SK-N-SH treated with all-trans-retinoic acid at 6 μM for 48 hours (cell line): ENCODE measurements around the gene PRKCZ.

ENCODE experiments used
- ATAC-seq: fragments of 200-7000 bp; cut with Tn5 transposase; 3 replicates; pipeline ENCODE4 v1.9.1; 2020; ENCODE audit warnings: mild to moderate bottlenecking, moderate library complexity
- BACH2 ChIP-seq: fragments of 250-450 bp; sonication (Bioruptor Pico); IDR thresholded peaks from 2 replicates; pipeline ENCODE4 v1.9.0; 2021; ENCODE audit warnings: mild to moderate bottlenecking, borderline replicate concordance
- CSDC2 ChIP-seq: fragments of 250-450 bp; sonication (Bioruptor Pico); IDR thresholded peaks from 2 replicates; pipeline ENCODE4 v1.5.0; 2020; ENCODE audit warnings: mild to moderate bottlenecking, moderate library complexity
- ESRRG ChIP-seq: fragments of 250-450 bp; sonication (Bioruptor Pico); IDR thresholded peaks from 2 replicates; pipeline ENCODE4 v1.6.1; 2021; ENCODE audit warnings: mild to moderate bottlenecking
- GLIS3 ChIP-seq: fragments of 250-450 bp; sonication (Bioruptor Pico); IDR thresholded peaks from 2 replicates; pipeline ENCODE4 v1.5.0; 2020; ENCODE audit warnings: mild to moderate bottlenecking, moderate library complexity
- ISL1 ChIP-seq: fragments of 250-450 bp; sonication (Bioruptor Pico); IDR thresholded peaks from 2 replicates; pipeline ENCODE4 v2.1.2; 2022; ENCODE audit warnings: mild to moderate bottlenecking, moderate library complexity
- PPARA ChIP-seq: fragments of 250-450 bp; sonication (Bioruptor Pico); IDR thresholded peaks from 2 replicates; pipeline ENCODE4 v1.5.0; 2020; ENCODE audit warnings: mild to moderate bottlenecking, borderline replicate concordance
- RARB ChIP-seq: fragments of 250-450 bp; sonication (Bioruptor Pico); IDR thresholded peaks from 2 replicates; pipeline ENCODE4 v1.8.0; 2021; ENCODE audit warnings: mild to moderate bottlenecking, moderate library complexity
- SNAI2 ChIP-seq: fragments of 250-450 bp; sonication (Bioruptor Pico); IDR thresholded peaks from 2 replicates; pipeline ENCODE4 v1.5.0; 2020; ENCODE audit warnings: mild to moderate bottlenecking, moderate library complexity
- ZC3H10 ChIP-seq: fragments of 250-450 bp; sonication (Bioruptor Pico); IDR thresholded peaks from 2 replicates; pipeline ENCODE4 v1.5.1; 2021; ENCODE audit warnings: mild to moderate bottlenecking, moderate library complexity
- ZFP3 ChIP-seq: fragments of 250-450 bp; sonication (Bioruptor Pico); IDR thresholded peaks from 2 replicates; pipeline ENCODE4 v1.5.0; 2020; ENCODE audit warnings: mild to moderate bottlenecking, moderate library complexity
- ZNF565 ChIP-seq: fragments of 450-650 bp; formaldehyde crosslinking; conservative IDR thresholded peaks from 2 replicates; pipeline ENCODE4 v1.5.0; 2020; ENCODE audit warnings: low read depth, mild to moderate bottlenecking, moderate library complexity
- ZNF70 ChIP-seq: fragments of 450-650 bp; formaldehyde crosslinking; IDR thresholded peaks from 2 replicates; pipeline ENCODE4 v1.5.0; 2020; ENCODE audit warnings: mild to moderate bottlenecking, moderate library complexity
- ZNF8 ChIP-seq: fragments of 450-650 bp; formaldehyde crosslinking; IDR thresholded peaks from 2 replicates; pipeline ENCODE4 v1.5.0; 2020; ENCODE audit warnings: mild to moderate bottlenecking, moderate library complexity
- TF ChIP-seq, protein P1 (sequence below): fragments of 250-450 bp; sonication (Bioruptor Pico); IDR thresholded peaks from 2 replicates; pipeline ENCODE4 v1.5.1; 2021; ENCODE audit warnings: mild to moderate bottlenecking, moderate library complexity
- TF ChIP-seq, protein P2 (sequence below): fragments of 250-450 bp; sonication (Bioruptor Pico); IDR thresholded peaks from 2 replicates; pipeline ENCODE4 v1.8.0; 2021; ENCODE audit warnings: low read depth, mild to moderate bottlenecking, moderate library complexity, borderline replicate concordance
- TF ChIP-seq, protein P3 (sequence below): fragments of 250-450 bp; sonication (Bioruptor Pico); IDR thresholded peaks from 2 replicates; pipeline ENCODE4 v1.5.1; 2020; ENCODE audit warnings: low read depth, mild to moderate bottlenecking, moderate library complexity
- TF ChIP-seq, protein P4 (sequence below): fragments of 250-450 bp; sonication (Bioruptor Pico); IDR thresholded peaks from 2 replicates; pipeline ENCODE4 v1.5.0; 2020; ENCODE audit warnings: mild to moderate bottlenecking, moderate library complexity

Gene PRKCZ

DNA sequence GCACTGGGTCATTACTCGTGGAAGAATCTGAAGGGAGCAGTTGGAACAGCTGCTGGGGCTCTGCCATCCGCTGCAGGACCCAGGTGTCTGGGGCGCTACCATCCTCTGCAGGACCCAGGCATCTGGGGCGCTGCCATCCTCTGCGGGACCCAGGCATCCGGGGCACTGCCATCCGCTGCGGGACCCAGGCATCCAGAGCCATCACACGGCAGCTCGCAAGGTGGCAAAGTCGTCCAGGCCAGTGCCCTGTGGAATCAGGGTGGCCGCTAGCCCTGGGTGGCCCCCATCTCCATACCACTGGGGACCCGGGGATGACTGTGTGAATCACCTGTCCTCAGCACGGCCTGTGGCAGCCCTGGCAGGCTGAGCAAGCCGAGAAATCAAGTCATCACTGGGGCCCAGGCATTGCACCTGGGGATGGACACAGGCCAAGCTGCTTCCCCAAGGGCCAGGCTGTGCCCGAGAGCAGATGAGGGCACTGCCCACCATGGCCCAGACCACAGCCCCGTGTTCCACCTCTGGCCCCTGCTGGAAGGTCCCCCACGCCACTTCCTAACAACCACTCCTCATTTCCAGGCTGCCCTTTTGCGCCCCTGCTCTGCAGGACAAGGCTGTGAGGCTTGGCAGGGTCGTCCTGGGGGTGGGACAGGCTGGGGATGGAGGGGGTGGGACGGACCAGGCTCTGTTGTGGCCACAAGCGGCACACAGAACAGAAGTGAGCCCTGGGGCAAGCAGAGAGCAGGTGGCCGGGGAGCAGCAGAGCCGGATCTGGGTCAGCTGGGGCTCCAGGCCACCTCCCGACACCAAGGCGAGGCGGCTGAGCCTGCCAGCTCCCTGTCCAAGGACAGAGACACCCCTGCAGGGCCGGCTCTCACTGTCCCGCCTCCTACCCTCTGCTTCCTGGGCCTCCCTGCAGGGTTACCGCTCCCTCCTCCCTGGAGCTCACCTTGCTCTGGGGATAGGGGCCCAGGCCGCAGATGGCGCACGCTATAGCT lies 18.4 kb upstream of the PRKCZ start:
- peak; percentile 13; the same call in 1 of the 3 replicates for ATAC-seq
- TF ChIP-seq SNAI2 (CRISPR knock-in tag) (no peak), CSDC2 (CRISPR knock-in tag) (no peak), PPARA (CRISPR knock-in tag) (no peak), RARB (CRISPR knock-in tag) (no peak), ZFP3 (CRISPR knock-in tag) (no peak), ZNF70 (CRISPR knock-in tag) (no peak)
- TF ChIP-seq, protein P1, sequence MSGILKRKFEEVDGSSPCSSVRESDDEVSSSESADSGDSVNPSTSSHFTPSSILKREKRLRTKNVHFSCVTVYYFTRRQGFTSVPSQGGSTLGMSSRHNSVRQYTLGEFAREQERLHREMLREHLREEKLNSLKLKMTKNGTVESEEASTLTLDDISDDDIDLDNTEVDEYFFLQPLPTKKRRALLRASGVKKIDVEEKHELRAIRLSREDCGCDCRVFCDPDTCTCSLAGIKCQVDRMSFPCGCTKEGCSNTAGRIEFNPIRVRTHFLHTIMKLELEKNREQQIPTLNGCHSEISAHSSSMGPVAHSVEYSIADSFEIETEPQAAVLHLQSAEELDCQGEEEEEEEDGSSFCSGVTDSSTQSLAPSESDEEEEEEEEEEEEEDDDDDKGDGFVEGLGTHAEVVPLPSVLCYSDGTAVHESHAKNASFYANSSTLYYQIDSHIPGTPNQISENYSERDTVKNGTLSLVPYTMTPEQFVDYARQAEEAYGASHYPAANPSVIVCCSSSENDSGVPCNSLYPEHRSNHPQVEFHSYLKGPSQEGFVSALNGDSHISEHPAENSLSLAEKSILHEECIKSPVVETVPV (CRISPR knock-in tag), result no peak
- TF ChIP-seq, protein P2, sequence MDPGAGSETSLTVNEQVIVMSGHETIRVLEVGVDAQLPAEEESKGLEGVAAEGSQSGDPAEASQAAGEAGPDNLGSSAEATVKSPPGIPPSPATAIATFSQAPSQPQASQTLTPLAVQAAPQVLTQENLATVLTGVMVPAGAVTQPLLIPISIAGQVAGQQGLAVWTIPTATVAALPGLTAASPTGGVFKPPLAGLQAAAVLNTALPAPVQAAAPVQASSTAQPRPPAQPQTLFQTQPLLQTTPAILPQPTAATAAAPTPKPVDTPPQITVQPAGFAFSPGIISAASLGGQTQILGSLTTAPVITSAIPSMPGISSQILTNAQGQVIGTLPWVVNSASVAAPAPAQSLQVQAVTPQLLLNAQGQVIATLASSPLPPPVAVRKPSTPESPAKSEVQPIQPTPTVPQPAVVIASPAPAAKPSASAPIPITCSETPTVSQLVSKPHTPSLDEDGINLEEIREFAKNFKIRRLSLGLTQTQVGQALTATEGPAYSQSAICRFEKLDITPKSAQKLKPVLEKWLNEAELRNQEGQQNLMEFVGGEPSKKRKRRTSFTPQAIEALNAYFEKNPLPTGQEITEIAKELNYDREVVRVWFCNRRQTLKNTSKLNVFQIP (CRISPR knock-in tag), result no peak

DNA sequence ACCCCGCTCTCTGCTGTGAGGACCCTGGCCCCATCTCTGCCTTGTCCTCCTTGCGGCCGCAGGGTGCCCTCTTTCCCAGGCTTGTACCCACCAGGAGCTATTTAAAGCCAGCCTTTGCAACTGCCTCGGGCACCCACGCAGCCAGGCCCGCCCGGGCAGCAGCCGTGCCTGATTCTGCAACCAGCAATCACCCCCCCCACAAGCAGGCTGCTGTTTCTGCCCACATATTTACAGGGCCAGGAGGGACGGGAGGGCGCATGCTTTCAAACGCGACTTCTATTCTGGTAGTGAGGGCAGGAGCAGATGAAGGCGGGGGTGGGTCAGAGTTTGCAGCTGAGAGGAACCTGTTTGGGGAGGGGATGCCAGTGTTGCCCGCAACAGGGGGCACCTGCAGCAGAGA lies 17.5 kb upstream of the PRKCZ start:
- ATAC-seq, result no peak
- TF ChIP-seq RARB (CRISPR knock-in tag) (no peak), ZNF8 (CRISPR knock-in tag) (no peak), ISL1 (CRISPR knock-in tag) (no peak), BACH2 (CRISPR knock-in tag) (no peak), ZFP3 (CRISPR knock-in tag) (no peak), ZNF565 (CRISPR knock-in tag) (no peak), SNAI2 (CRISPR knock-in tag) (no peak), GLIS3 (CRISPR knock-in tag) (no peak), ZC3H10 (CRISPR knock-in tag) (no peak), ESRRG (CRISPR knock-in tag) (no peak)
- TF ChIP-seq, protein P1 (CRISPR knock-in tag), result no peak
- TF ChIP-seq, protein P2 (CRISPR knock-in tag), result no peak
- TF ChIP-seq, protein P3, sequence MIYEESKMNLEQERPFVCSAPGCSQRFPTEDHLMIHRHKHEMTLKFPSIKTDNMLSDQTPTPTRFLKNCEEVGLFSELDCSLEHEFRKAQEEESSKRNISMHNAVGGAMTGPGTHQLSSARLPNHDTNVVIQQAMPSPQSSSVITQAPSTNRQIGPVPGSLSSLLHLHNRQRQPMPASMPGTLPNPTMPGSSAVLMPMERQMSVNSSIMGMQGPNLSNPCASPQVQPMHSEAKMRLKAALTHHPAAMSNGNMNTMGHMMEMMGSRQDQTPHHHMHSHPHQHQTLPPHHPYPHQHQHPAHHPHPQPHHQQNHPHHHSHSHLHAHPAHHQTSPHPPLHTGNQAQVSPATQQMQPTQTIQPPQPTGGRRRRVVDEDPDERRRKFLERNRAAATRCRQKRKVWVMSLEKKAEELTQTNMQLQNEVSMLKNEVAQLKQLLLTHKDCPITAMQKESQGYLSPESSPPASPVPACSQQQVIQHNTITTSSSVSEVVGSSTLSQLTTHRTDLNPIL (CRISPR knock-in tag), result no peak
- TF ChIP-seq, protein P4, sequence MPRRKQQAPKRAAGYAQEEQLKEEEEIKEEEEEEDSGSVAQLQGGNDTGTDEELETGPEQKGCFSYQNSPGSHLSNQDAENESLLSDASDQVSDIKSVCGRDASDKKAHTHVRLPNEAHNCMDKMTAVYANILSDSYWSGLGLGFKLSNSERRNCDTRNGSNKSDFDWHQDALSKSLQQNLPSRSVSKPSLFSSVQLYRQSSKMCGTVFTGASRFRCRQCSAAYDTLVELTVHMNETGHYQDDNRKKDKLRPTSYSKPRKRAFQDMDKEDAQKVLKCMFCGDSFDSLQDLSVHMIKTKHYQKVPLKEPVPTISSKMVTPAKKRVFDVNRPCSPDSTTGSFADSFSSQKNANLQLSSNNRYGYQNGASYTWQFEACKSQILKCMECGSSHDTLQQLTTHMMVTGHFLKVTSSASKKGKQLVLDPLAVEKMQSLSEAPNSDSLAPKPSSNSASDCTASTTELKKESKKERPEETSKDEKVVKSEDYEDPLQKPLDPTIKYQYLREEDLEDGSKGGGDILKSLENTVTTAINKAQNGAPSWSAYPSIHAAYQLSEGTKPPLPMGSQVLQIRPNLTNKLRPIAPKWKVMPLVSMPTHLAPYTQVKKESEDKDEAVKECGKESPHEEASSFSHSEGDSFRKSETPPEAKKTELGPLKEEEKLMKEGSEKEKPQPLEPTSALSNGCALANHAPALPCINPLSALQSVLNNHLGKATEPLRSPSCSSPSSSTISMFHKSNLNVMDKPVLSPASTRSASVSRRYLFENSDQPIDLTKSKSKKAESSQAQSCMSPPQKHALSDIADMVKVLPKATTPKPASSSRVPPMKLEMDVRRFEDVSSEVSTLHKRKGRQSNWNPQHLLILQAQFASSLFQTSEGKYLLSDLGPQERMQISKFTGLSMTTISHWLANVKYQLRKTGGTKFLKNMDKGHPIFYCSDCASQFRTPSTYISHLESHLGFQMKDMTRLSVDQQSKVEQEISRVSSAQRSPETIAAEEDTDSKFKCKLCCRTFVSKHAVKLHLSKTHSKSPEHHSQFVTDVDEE (CRISPR knock-in tag), result no peak
- TF ChIP-seq, all 23 proteins: peak for 0

DNA sequence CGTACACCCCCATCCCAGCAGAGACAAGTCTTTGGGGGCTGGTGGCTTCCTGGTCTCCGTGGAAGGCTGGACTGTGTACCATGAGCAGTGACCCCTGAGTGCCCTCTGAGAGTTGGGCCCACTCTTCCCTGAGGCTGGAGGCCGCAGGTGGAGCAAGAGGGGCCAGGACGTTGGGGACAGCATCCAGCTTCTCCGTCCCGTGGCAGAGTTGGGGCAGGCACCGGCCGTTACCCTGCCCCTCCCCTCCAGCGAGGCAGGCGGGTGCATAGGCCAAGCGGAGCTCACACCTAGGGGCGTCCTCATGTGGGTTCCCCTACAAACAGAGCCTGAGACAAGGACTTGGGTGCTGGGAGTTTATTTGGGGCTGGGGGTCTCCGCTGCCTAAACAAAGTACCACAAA lies 17.0 kb upstream of the PRKCZ start:
- ATAC-seq, result no peak
- TF ChIP-seq GLIS3 (CRISPR knock-in tag) (no peak), ESRRG (CRISPR knock-in tag) (no peak), ISL1 (CRISPR knock-in tag) (no peak)
- TF ChIP-seq, protein P2 (CRISPR knock-in tag), result no peak
